Activated CD8-positive, alpha-beta memory T cell treated with anti-CD3 and anti-CD28 coated beads, Interleukin-2, amount 10 ng/mL, durations not matched to agents 7 days and 5 days (primary cell): Measurements from ENCODE around the gene COLEC12. TPM values are rescaled to one million over a fixed set of nuclear protein-coding genes. Genes with fewer than 3 reads are reported as not detected.
"Not testable (repeated sequence)": the region's sequence is repeated elsewhere in the genome, so short reads cannot be mapped to it uniquely, and the experiment has no call there.

Experiments
- ATAC-seq: fragments of 150-1000 bp; cut with Tn5 transposase; one replicate; pipeline ENCODE4 v1.10.0; 2021; ENCODE audit warnings: moderate library complexity
- CTCF ChIA-PET: fragments of 350-600 bp; sonication (Branson Sonifier 250); formaldehyde crosslinking; loops from one replicate; lab custom pipeline; 2021; ENCODE audit warnings: antibody characterized with exemption; lab: Charles Lee
- DNase-seq: peaks from one replicate; pipeline ENCODE4 v3.0.0-alpha.2; 2020
- H3K27ac Mint-ChIP-seq: one replicate; pipeline ENCODE4 v1.8.0; 2021; ENCODE audit warnings: mild to moderate bottlenecking, mixed read lengths
- H3K27me3 Mint-ChIP-seq: one replicate; pipeline ENCODE4 v1.8.0; 2021; ENCODE audit warnings: mixed read lengths
- H3K36me3 Mint-ChIP-seq: one replicate; pipeline ENCODE4 v1.8.0; 2021; ENCODE audit warnings: mild to moderate bottlenecking, mixed read lengths
- H3K4me1 Mint-ChIP-seq: one replicate; pipeline ENCODE4 v1.8.0; 2021; ENCODE audit warnings: mixed read lengths
- H3K4me3 Mint-ChIP-seq: one replicate; pipeline ENCODE4 v1.8.0; 2021; ENCODE audit warnings: mild to moderate bottlenecking, moderate library complexity, mixed read lengths
- H3K9me3 Mint-ChIP-seq: one replicate; pipeline ENCODE4 v1.8.0; 2022; ENCODE audit warnings: low read depth, mixed read lengths
- total RNA-seq, 2 experiments: library from RNA; stranded (reverse); gene quantifications; one replicate each; pipeline ENCODE4 v1.2.3, GENCODE V29; 2021

COLEC12 gene
- total RNA-seq, 2 experiments from 2014 or later: not detected

- Mint-ChIP-seq H3K27ac (no peak overlapping the region), H3K4me1 (peaks cover 4% of the 10 kb centered on the region), H3K4me3 (no peak overlapping the region), H3K36me3 (no peaks in the 10 kb centered on the region), H3K9me3 (no peaks in the 10 kb centered on the region), H3K27me3 (peaks cover 8% of the 10 kb centered on the region)
- no peak for DNase-seq
- ATAC-seq: no peak
- CTCF ChIA-PET: no interaction called here
Observed at GRCh38 chr18:415617-416612, 84.6 kb downstream of the COLEC12 start.

GRCh38 chr18:415047-415446 is 85.5 kb downstream of the COLEC12 start:
- Mint-ChIP-seq H3K27ac (no peak overlapping the region), H3K4me1 (peaks cover 4% of the 10 kb centered on the region), H3K9me3 (no peaks in the 10 kb centered on the region), H3K4me3 (no peak overlapping the region), H3K36me3 (no peaks in the 10 kb centered on the region), H3K27me3 (peaks cover 8% of the 10 kb centered on the region)
- DNase-seq: no peak
- ATAC-seq: no peak
- CTCF ChIA-PET: no interaction called here

GRCh38 chr18:413233-413632 is 87.3 kb downstream of the COLEC12 start:
- DNase-seq: no peak
- CTCF ChIA-PET: no interaction called here
- Mint-ChIP-seq H3K9me3 (no peaks in the 10 kb centered on the region), H3K4me3 (no peak overlapping the region), H3K27me3 (peaks cover 8% of the 10 kb centered on the region), H3K4me1 (peaks cover 4% of the 10 kb centered on the region), H3K27ac (no peak overlapping the region), H3K36me3 (no peaks in the 10 kb centered on the region)
- ATAC-seq: no peak

- no peaks in the 10 kb centered on the region for H3K4me1 Mint-ChIP-seq
- H3K27me3 Mint-ChIP-seq: peaks cover 10% of the 10 kb centered on the region
- H3K36me3 Mint-ChIP-seq: no peaks in the 10 kb centered on the region
- peaks cover 3% of the 10 kb centered on the region for H3K9me3 Mint-ChIP-seq
- no peak overlapping the region for H3K27ac Mint-ChIP-seq
- no peak overlapping the region for H3K4me3 Mint-ChIP-seq
- DNase-seq (no peak), ATAC-seq (no peak)
- CTCF ChIA-PET: no interaction called here
Observed at GRCh38 chr18:410047-410455, 90.5 kb downstream of the COLEC12 start.

- ATAC-seq (no peak), DNase-seq (no peak)
- Mint-ChIP-seq H3K4me1 (no peaks in the 10 kb centered on the region), H3K27me3 (peaks cover 10% of the 10 kb centered on the region), H3K4me3 (no peak overlapping the region), H3K36me3 (no peaks in the 10 kb centered on the region), H3K9me3 (peaks cover 4% of the 10 kb centered on the region), H3K27ac (no peak overlapping the region)
- CTCF ChIA-PET: interaction anchor here (1.4 kb wide), 1 partner anchor 10 kb away, joined by 3 read pairs; no protein-coding TSS in a partner anchor
Observed at GRCh38 chr18:408367-408766, 92.1 kb downstream of the COLEC12 start.

- H3K4me3 Mint-ChIP-seq: no peak overlapping the region
- CTCF ChIA-PET: no interaction called here
- H3K9me3 Mint-ChIP-seq: peaks cover 4% of the 10 kb centered on the region
- H3K4me1 Mint-ChIP-seq: no peaks in the 10 kb centered on the region
- no peaks in the 10 kb centered on the region for H3K36me3 Mint-ChIP-seq
- no peak overlapping the region for H3K27ac Mint-ChIP-seq
- no peak for ATAC-seq
- H3K27me3 Mint-ChIP-seq: peaks cover 10% of the 10 kb centered on the region
- DNase-seq: no peak
Observed at GRCh38 chr18:407626-408224, 92.8 kb downstream of the COLEC12 start.

GRCh38 chr18:407191-407590 is 93.3 kb downstream of the COLEC12 start:
- H3K36me3 Mint-ChIP-seq: no peaks in the 10 kb centered on the region
- CTCF ChIA-PET: no interaction called here
- H3K4me3 Mint-ChIP-seq: no peak overlapping the region
- peaks cover 4% of the 10 kb centered on the region for H3K9me3 Mint-ChIP-seq
- no peak overlapping the region for H3K27ac Mint-ChIP-seq
- no peaks in the 10 kb centered on the region for H3K4me1 Mint-ChIP-seq
- DNase-seq (no peak), ATAC-seq (no peak)
- H3K27me3 Mint-ChIP-seq: peaks cover 10% of the 10 kb centered on the region

GRCh38 chr18:406677-407076 is 93.8 kb downstream of the COLEC12 start:
- DNase-seq (no peak), ATAC-seq (no peak)
- CTCF ChIA-PET: no interaction called here
- Mint-ChIP-seq H3K36me3 (no peaks in the 10 kb centered on the region), H3K27me3 (peaks cover 5% of the 10 kb centered on the region), H3K27ac (no peak overlapping the region), H3K4me1 (no peaks in the 10 kb centered on the region), H3K4me3 (no peak overlapping the region), H3K9me3 (peaks cover 4% of the 10 kb centered on the region)

GRCh38 chr18:405006-405405 is 95.5 kb downstream of the COLEC12 start:
- H3K4me3 Mint-ChIP-seq, CTCF ChIA-PET, H3K9me3 Mint-ChIP-seq, H3K36me3 Mint-ChIP-seq, H3K27me3 Mint-ChIP-seq, DNase-seq, ATAC-seq, H3K4me1 Mint-ChIP-seq, H3K27ac Mint-ChIP-seq: not testable (repeated sequence)

- H3K27ac Mint-ChIP-seq: no peak overlapping the region
- no peaks in the 10 kb centered on the region for H3K36me3 Mint-ChIP-seq
- ATAC-seq (no peak), DNase-seq (no peak)
- CTCF ChIA-PET: no interaction called here
- H3K27me3 Mint-ChIP-seq: peaks cover 4% of the 10 kb centered on the region
- no peak overlapping the region for H3K4me3 Mint-ChIP-seq
- H3K4me1 Mint-ChIP-seq: no peaks in the 10 kb centered on the region
- H3K9me3 Mint-ChIP-seq: peaks cover 4% of the 10 kb centered on the region
Observed at GRCh38 chr18:404061-404636, 96.4 kb downstream of the COLEC12 start.

- Mint-ChIP-seq H3K4me3 (no peak overlapping the region), H3K36me3 (no peaks in the 10 kb centered on the region), H3K27ac (no peak overlapping the region), H3K27me3 (peaks cover 16% of the 10 kb centered on the region), H3K9me3 (peaks cover 4% of the 10 kb centered on the region), H3K4me1 (no peaks in the 10 kb centered on the region)
- DNase-seq (no peak), ATAC-seq (no peak)
- CTCF ChIA-PET: no interaction called here
Observed at GRCh38 chr18:402129-402528, 98.4 kb downstream of the COLEC12 start.

GRCh38 chr18:400456-400855 is 100.0 kb downstream of the COLEC12 start:
- no peaks in the 10 kb centered on the region for H3K4me1 Mint-ChIP-seq
- H3K27me3 Mint-ChIP-seq: peaks cover 18% of the 10 kb centered on the region
- ATAC-seq (no peak), DNase-seq (no peak)
- peaks cover 4% of the 10 kb centered on the region for H3K9me3 Mint-ChIP-seq
- no peak overlapping the region for H3K27ac Mint-ChIP-seq
- CTCF ChIA-PET: no interaction called here
- H3K36me3 Mint-ChIP-seq: no peaks in the 10 kb centered on the region
- no peak overlapping the region for H3K4me3 Mint-ChIP-seq

- Mint-ChIP-seq H3K4me3 (no peak overlapping the region), H3K4me1 (no peaks in the 10 kb centered on the region), H3K27me3 (peaks cover 18% of the 10 kb centered on the region), H3K27ac (no peak overlapping the region), H3K36me3 (no peaks in the 10 kb centered on the region), H3K9me3 (no peaks in the 10 kb centered on the region)
- no peak for ATAC-seq
- CTCF ChIA-PET: no interaction called here
- DNase-seq: no peak
Observed at GRCh38 chr18:399631-400135, 100.8 kb downstream of the COLEC12 start.
